ENCODE measurements around the gene LRFN4.

- TF ChIP-seq, protein P1, sequence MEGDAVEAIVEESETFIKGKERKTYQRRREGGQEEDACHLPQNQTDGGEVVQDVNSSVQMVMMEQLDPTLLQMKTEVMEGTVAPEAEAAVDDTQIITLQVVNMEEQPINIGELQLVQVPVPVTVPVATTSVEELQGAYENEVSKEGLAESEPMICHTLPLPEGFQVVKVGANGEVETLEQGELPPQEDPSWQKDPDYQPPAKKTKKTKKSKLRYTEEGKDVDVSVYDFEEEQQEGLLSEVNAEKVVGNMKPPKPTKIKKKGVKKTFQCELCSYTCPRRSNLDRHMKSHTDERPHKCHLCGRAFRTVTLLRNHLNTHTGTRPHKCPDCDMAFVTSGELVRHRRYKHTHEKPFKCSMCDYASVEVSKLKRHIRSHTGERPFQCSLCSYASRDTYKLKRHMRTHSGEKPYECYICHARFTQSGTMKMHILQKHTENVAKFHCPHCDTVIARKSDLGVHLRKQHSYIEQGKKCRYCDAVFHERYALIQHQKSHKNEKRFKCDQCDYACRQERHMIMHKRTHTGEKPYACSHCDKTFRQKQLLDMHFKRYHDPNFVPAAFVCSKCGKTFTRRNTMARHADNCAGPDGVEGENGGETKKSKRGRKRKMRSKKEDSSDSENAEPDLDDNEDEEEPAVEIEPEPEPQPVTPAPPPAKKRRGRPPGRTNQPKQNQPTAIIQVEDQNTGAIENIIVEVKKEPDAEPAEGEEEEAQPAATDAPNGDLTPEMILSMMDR (IDR thresholded peaks at IDR 0.05; ENCODE audit: insufficient read depth, low read depth, low read length): no peak
- TF ChIP-seq EZH2 (IDR thresholded peaks at IDR 0.05; ENCODE audit: insufficient read depth, low read length): no peak
Observed at GRCh38 chr11:66823700-66824099, 33.2 kb upstream of the LRFN4 start.

All from astrocyte (in vitro differentiated cells and primary cell).